Medulla oblongata (tissue), 1 donor: ENCODE results near the gene UGT2B11.
"Not testable (repeated sequence)": the region's sequence is repeated elsewhere in the genome, so short reads cannot be mapped to it uniquely, and the experiment has no call there.

Experiments
- DNase-seq: peaks from one replicate; pipeline ENCODE4 v3.0.0-alpha.2; 2015; ENCODE audit errors: extremely low spot score

Gene UGT2B11

GRCh38 chr4:69214716-69215115, at the start of gene UGT2B11:
Gene UGT2B11 (minus strand): TSS chr4:69214748. CDS start chr4:69214722, 26 bp downstream.
- DNase-seq = no peak

- not testable (repeated sequence) for DNase-seq
Measured at GRCh38 chr4:69253147-69253772, 38.7 kb upstream of the UGT2B11 start.

- DNase-seq = not testable (repeated sequence)
Measured at GRCh38 chr4:69250884-69251283, 36.3 kb upstream of the UGT2B11 start.

DNA sequence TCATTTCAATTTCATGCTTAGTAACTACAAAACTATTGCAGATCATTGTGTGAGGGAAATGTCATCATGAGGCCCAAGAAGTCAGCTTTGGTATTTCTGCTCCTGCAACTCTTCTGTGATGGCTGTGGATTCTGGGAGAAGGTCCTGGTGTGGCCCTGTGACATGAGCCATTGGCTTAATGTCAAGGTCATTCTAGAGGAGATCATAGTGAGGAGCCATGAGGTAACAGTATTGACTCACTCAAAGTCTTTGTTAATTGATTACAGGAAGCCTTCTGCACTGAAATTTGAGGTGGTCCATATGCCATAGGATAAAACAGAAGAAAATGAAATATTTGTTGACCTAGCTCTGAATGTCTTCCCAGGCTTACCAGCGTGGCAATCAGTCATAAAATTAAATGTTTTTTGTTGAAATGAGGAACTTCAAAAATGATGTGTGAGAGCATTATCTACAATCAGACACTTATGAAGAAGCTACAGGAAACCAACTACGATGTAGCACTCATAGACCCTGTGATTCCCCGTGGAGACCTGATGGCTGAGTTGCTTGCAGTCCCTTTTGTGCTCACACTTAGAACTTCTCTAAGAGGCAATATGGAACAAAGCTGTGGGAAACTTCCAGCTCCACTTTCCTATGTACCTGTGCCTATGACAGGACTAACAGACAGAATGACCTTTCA, 28.2 kb upstream of the UGT2B11 start:
- DNase-seq = not testable (repeated sequence)

GRCh38 chr4:69241746-69242145, 27.2 kb upstream of the UGT2B11 start:
- DNase-seq = not testable (repeated sequence)

- not testable (repeated sequence) for DNase-seq
Measured at GRCh38 chr4:69240787-69241186, 26.2 kb upstream of the UGT2B11 start.

DNA sequence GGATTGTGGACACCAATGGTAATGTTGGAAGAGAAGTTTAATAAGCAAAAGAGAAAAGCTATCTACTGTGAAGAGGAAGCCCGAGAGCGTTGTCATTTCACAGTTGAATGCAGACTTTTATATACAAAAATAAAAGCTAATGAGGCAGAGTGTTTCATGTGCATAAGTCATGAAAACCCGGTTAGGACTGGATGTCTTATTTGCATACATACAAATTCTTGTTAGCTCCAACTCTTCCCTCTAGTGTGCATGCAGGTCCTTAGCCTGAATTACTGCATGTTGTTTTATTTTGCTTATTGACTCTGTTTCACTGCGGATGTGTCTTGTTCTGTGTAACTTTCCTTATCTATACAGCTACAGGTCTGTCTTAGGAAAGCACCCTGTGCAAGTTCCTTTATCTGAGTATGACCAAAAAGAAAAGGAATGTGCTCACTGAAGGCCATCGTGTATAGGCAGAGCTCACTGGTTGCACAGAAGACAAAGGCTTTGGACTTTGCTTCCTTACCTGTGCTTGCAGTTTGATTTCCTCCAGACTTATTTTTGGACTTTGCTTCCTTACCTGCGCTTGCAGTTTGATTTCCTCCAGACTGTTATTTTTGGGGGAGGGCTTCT, 25.1 kb upstream of the UGT2B11 start:
- DNase-seq = no peak

DNA sequence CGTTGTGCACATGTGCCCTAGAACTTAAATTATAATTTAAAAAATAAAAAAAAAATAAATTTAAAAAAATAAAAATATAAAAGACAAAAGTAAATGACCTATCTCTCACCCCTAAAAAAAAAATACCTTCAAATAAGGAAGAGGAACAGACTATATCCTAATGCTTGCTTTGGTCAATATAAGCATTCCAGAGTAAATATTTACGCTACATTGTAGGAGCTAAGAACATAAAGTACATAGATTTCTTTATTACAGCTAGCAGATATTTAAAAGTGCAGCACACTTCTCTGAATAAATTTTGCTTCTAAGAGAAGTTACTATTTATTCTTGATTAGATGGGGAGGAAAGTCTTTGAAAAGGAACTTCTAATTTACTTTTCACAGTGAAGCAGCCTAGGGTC, 24.5 kb upstream of the UGT2B11 start:
- DNase-seq = no peak

- no peak for DNase-seq
Measured at GRCh38 chr4:69224891-69225290, 10.3 kb upstream of the UGT2B11 start.

DNA sequence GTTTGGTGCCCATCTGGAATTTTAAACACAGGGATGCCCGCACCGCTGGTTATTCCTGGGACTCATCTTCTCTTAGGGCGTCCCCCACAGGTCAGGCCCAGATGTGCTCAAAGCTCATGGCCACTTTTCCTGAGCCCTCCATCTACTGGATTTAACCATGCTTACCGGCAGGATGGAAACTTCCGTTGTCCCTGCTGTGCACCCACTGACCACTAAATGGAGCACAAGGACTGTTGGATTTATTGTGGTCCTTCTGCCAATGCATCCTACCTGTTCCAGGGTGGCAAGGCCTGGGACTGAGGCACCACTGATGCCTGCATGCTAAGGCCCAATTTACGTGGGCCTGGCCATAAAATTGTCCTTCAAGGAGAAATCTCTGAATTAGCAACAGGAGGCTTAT, 8.7 kb upstream of the UGT2B11 start:
- not testable (repeated sequence) for DNase-seq

- DNase-seq = not testable (repeated sequence)
Measured at GRCh38 chr4:69218491-69218890, 3.9 kb upstream of the UGT2B11 start.

- DNase-seq = no peak
Measured at GRCh38 chr4:69210911-69211310, 3.6 kb downstream of the UGT2B11 start.

- DNase-seq = not testable (repeated sequence)
Measured at GRCh38 chr4:69198506-69198905, 16.0 kb downstream of the UGT2B11 start.

DNA sequence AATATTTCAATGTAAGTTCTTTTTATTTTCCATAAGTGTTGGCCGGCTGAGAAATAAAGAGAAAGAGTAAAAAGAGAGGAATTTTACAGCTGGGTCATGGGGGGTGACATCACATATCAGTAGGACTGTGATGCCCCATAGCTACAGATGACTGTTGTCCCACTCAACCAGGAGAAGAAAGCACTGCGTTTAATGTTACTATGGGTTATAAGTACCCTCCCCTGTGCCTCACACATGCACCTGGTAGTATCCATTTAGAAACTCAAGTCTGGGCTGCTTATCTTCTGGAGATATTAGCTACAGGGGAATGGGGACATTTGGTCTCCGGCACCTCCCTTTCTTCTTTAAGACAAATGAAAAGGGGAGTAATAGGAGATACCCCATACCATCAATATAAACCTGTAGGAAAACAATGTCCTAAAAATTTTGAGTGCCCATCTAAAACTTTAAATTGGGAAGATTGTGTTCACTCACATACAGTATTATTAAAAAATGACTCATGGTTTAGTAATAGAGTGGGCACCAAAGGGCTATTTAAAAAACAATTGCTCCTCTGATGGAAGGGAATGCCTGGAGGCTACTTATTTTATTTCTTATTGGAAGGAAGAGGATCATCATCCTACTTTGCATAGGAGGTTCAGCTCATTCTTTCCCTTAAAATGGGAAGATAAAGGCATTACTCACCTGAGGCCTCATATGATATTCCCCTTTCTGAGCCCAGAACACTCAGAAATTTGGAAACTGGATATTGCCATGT, 18.2 kb downstream of the UGT2B11 start:
- no peak for DNase-seq

DNA sequence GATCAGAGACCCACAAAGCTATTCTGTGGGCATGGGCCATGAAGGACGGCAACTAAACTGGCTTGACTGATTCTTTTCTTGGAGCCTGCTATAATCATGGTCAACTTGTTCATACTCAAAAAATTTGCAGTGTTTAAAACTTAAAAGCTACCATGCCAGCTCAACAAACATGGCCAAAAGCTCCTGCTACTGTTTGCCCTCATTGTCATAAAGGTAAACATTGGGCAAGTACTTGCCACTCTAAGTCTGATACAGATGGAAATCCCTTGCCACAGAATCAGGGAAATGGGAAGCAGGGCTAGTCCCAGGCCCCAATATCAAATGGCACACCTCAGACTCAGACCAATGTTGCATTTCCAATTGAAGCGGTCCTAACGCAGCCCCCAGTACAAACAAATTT, 20.4 kb downstream of the UGT2B11 start:
- no peak for DNase-seq

DNA sequence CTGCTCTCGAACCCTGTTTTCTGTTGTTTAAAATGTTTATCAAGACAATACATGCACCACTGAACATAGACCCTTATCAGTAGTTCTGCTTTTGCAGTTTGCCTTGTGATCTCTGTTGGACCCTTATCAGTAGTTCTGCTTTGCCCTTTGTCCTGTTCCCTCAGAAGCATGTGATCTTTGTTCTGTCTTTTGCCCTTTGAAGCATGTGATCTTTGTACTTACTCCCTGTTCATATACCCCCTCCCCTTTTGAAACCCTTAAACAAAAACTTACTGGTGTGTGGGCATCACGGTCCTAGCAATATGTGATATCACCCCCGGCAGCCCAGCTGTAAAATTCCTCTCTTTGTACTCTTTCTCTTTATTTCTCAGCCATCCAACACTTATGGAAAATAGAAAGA, 22.6 kb downstream of the UGT2B11 start:
- not testable (repeated sequence) for DNase-seq

DNA sequence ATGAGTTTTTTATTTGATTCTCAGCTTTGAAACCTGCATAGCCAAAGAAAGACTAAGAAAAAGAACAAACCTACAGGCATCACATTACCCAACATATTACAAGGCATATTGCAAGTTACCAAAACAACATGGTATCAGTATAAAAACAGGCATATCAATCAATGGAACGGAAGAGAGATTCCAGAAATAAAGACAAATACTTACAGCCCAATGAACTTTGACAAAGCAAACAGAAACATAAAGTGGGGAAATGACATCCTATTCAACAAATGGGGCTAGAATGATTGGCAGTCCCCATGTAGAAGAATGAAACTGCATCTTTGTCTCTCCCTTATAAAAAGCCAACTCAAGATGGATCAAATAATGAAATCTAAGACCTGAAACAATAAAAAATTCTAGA, 23.9 kb downstream of the UGT2B11 start:
- not testable (repeated sequence) for DNase-seq

DNA sequence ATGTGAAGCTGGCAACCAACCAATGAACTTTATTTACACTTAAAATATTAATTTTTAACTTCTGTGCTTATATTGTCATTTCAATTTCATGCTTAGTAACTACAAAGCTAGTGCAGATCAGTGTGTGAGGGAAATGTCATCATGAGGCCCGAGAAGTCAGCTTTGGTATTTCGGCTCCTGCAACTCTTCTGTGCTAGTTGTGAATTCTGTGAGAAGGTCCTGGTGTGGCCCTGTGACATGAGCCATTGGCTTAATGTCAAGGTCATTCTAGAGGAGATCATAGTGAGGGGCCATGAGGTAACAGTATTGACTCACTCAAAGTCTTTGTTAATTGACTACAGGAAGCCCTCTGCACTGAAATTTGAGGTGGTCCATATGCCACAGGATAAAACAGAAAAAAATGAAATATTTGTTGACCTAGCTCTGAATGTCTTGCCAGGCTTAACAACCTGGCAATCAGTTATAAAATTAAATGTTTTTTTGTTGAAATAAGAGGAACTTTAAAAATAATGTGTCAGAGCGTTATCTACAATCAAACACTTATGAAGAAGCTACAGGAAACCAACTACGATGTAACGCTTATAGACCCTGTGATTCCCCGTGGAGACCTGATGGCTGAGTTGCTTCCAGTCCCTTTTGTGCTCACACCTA, 32.9 kb downstream of the UGT2B11 start:
- not testable (repeated sequence) for DNase-seq

DNA sequence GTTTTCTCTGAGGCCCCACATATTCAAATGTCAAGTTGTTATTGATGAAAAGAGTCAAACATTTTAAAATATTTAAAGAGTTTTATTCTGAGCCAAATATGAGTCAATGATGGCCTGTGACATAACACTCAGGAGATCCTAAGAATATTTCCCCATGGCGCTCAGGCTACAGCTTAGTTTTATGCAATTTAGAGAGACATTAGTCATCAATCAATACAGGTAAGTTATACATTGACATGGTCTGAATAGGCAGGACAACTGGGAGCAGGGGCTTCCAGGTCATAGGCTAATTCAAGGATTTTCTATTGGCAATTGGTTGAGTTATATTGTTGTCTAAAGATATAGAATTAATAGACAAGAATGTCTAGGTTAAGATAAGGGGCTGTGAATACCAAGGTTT, 34.7 kb downstream of the UGT2B11 start:
- not testable (repeated sequence) for DNase-seq

DNA sequence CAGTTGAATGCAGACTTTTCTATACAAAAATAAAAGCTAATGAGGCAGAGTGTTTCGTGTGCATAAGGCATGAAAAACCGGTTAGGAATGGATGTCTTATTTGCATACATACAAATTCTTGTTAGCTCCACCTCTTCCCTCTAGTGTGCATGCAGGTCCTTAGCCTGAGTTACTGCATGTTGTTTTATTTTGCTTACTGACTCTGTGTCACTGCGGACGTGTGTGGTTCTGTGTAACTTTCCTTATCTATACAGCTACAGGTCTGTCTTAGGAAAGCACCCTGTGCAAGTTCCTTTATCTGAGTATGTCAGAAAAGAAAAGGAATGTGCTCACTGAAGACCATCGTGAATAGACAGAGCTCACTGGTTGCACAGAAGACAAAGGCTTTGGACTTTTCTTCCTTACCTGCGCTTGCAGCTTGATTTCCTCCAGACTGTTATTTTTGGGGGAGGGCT, 35.8 kb downstream of the UGT2B11 start:
- DNase-seq = not testable (repeated sequence)
